ENCODE data around the gene UIMC1.

Gene UIMC1

GRCh38 chr5:176899296-176899891 is 107.2 kb downstream of the UIMC1 start, which contains the start of gene HK3:
Gene HK3, minus strand, starts transcription at chr5:176899346. Its CDS starts 3,187 bp downstream, at chr5:176896159.
- no peak for TF ChIP-seq ZNF274 (IDR thresholded peaks at IDR 0.05; ENCODE audit: low read depth, low read length)
- no peak within 1 kb of the TSS for H3K4me3 ChIP-seq (ENCODE audit: low read length)

- no peak for TF ChIP-seq ZNF274 (IDR thresholded peaks at IDR 0.05; ENCODE audit: low read depth, low read length)
- H3K4me3 ChIP-seq (ENCODE audit: low read length): no peak overlapping the region
Measured at GRCh38 chr5:176897263-176897662, 109.3 kb downstream of the UIMC1 start.

GRCh38 chr5:176895831-176896230 is 110.7 kb downstream of the UIMC1 start:
- H3K4me3 ChIP-seq (ENCODE audit: low read length): no peak overlapping the region
- TF ChIP-seq ZNF274 (IDR thresholded peaks at IDR 0.05; ENCODE audit: low read depth, low read length): no peak

- TF ChIP-seq ZNF274 (IDR thresholded peaks at IDR 0.05; ENCODE audit: low read depth, low read length): no peak
- no peak overlapping the region for H3K4me3 ChIP-seq (ENCODE audit: low read length)
Measured at GRCh38 chr5:176894298-176894697, 112.3 kb downstream of the UIMC1 start.

GRCh38 chr5:176892663-176893062 is 113.9 kb downstream of the UIMC1 start:
- TF ChIP-seq ZNF274 (IDR thresholded peaks at IDR 0.05; ENCODE audit: low read depth, low read length): no peak
- H3K4me3 ChIP-seq (ENCODE audit: low read length): no peak overlapping the region

GRCh38 chr5:176891331-176891958 is 115.1 kb downstream of the UIMC1 start:
- H3K4me3 ChIP-seq (ENCODE audit: low read length): no peak overlapping the region
- TF ChIP-seq ZNF274 (IDR thresholded peaks at IDR 0.05; ENCODE audit: low read depth, low read length): no peak

GRCh38 chr5:176890455-176891330 is 115.9 kb downstream of the UIMC1 start:
- no peak for TF ChIP-seq ZNF274 (IDR thresholded peaks at IDR 0.05; ENCODE audit: low read depth, low read length)
- H3K4me3 ChIP-seq (ENCODE audit: low read length): no peak overlapping the region

- no peak for TF ChIP-seq ZNF274 (IDR thresholded peaks at IDR 0.05; ENCODE audit: low read depth, low read length)
- H3K4me3 ChIP-seq (ENCODE audit: low read length): no peak overlapping the region
Measured at GRCh38 chr5:176889321-176890280, 117.0 kb downstream of the UIMC1 start.

- no peak for TF ChIP-seq ZNF274 (IDR thresholded peaks at IDR 0.05; ENCODE audit: low read depth, low read length)
Measured at GRCh38 chr5:176888865-176889165, 117.8 kb downstream of the UIMC1 start.

GRCh38 chr5:176888016-176888864 is 118.3 kb downstream of the UIMC1 start:
- TF ChIP-seq ZNF274 (IDR thresholded peaks at IDR 0.05; ENCODE audit: low read depth, low read length): no peak
- no peak overlapping the region for H3K4me3 ChIP-seq (ENCODE audit: low read length)

More at GRCh38 chr5:176888865-176889165, 117.8 kb downstream of the UIMC1 start:
- H3K4me3 ChIP-seq (ENCODE audit: low read length): no peak overlapping the region

- H3K4me3 ChIP-seq (ENCODE audit: low read length): no peak overlapping the region
- TF ChIP-seq ZNF274 (IDR thresholded peaks at IDR 0.05; ENCODE audit: low read depth, low read length): no peak
Measured at GRCh38 chr5:176887252-176887849, 119.2 kb downstream of the UIMC1 start.

GRCh38 chr5:176886336-176887251 is 120.0 kb downstream of the UIMC1 start:
- TF ChIP-seq ZNF274 (IDR thresholded peaks at IDR 0.05; ENCODE audit: low read depth, low read length): no peak
- no peak overlapping the region for H3K4me3 ChIP-seq (ENCODE audit: low read length)

Data from GM08714 (cell line).